ENCODE results near the gene CNNM2. TPM values are rescaled to one million over a fixed set of nuclear protein-coding genes. Genes with fewer than 3 reads are reported as not detected.
"Not testable (repeated sequence)": the region's sequence is repeated elsewhere in the genome, so short reads cannot be mapped to it uniquely, and the experiment has no call there.

The CNNM2 gene
- total RNA-seq, 1 donor from 2014 or later: 7.5 TPM

DNA sequence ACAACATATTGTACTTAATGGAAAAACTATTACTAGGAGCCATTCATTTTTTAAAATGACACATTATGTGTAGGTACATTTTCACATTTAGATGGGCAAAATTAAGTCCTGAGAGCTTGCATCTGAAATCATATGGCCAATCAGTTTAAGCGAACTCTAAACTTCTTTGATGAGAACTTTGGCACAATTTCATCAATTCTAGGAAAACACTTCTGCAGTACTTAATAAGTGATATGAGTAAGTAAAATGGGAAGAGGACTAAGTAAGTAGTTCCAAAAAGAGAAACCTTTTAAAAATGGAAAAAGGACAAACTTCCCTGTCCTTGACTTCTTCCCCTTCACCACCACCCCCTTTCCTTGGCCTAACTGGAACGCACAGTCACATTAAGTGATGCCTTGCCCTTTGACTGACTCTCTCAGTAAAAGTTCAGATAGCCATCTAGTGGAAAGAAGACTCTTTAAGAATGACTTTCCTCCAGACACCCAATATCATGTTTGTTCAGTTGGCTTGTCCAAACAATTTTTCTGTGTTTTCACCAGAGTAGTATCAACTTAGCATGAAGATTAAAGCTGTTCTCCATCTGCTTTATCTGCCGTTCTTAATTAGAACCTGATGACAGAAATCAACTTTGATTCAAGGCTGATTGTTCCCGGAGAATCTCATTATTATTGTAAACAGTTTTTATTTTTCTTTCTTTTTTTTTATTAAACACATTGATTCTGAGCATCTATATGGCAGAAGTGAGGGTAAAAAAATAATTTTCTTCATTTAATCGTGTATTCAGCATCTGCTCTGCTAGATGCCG, 45.1 kb downstream of the CNNM2 start:
- H3K9me3 Mint-ChIP-seq: no peaks in the 10 kb centered on the region
- no peaks in the 10 kb centered on the region for H3K27me3 Mint-ChIP-seq (ENCODE audit: low read depth)
- H3K36me3 Mint-ChIP-seq (ENCODE audit: low read depth): no peaks in the 10 kb centered on the region
- H3K4me1 Mint-ChIP-seq (ENCODE audit: low read depth): no peaks in the 10 kb centered on the region
- H3K4me3 Mint-ChIP-seq (ENCODE audit: low read depth): no peak overlapping the region
- intact Hi-C loops (cut with micrococcal nuclease): no loop called here
- no peak overlapping the region for H3K27ac Mint-ChIP-seq
- DNase-seq (ENCODE audit: low spot score): no peak

DNA sequence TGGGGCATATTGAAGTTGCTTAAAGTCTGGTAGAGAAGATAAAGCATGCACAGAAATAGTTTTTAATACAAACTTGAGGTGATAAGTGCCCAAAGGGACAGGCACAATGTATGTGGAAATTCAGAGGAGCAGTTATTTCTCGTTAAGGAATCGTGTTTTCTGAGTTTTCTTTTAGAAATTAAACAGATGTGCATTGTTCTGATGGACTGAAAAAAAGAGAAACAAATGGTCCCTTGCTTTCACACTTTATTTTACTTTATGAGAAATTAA, 45.6 kb downstream of the CNNM2 start:
- no peak overlapping the region for H3K4me3 Mint-ChIP-seq (ENCODE audit: low read depth)
- no peak for DNase-seq (ENCODE audit: low spot score)
- H3K27me3 Mint-ChIP-seq (ENCODE audit: low read depth): no peaks in the 10 kb centered on the region
- H3K4me1 Mint-ChIP-seq (ENCODE audit: low read depth): no peaks in the 10 kb centered on the region
- H3K36me3 Mint-ChIP-seq (ENCODE audit: low read depth): no peaks in the 10 kb centered on the region
- H3K9me3 Mint-ChIP-seq: no peaks in the 10 kb centered on the region
- H3K27ac Mint-ChIP-seq: no peak overlapping the region
- intact Hi-C loops (cut with micrococcal nuclease): no loop called here

DNA sequence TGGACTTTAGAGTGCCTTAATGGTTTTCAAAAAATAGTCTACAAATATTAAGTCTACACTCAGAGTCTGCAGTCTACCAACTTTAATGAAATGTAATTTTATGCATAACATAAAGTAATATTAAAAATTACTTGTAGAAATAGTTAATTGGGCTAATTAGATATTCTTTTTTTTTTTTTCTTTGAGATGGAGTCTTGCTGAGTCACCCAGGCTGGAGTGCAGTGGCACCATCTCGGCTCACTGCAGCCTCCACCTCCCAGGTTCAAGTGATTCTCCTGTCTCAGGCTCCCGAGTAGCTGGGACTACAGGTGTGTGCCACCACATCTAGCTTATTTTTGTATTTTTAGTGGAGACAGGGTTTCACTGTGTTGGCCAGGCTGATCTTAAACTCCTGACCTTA, 46.0 kb downstream of the CNNM2 start:
- H3K36me3 Mint-ChIP-seq (ENCODE audit: low read depth); H3K27ac Mint-ChIP-seq; H3K4me3 Mint-ChIP-seq (ENCODE audit: low read depth); H3K9me3 Mint-ChIP-seq; H3K4me1 Mint-ChIP-seq (ENCODE audit: low read depth); H3K27me3 Mint-ChIP-seq (ENCODE audit: low read depth); intact Hi-C loops (cut with micrococcal nuclease); DNase-seq (ENCODE audit: low spot score): not testable (repeated sequence)

DNA sequence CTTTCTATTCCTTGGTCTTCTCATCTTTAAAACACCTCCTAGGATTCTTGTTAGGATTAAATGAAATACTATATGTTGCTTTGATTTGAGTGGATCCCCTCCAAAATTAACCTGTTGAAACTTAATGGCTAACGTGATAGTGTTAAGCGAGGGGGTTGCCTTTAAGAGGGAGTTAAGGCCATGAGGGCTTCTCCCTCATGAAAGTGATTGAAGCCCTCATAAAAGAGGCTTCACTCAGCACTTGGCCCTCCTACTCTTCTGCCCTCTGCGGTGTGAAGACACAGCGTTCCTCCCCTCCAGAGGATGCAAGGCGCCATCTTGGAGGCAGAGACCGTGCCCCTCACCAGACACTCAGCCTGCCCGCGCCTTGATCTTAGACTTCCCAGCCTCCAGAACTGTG, 46.6 kb downstream of the CNNM2 start:
- no peaks in the 10 kb centered on the region for H3K4me1 Mint-ChIP-seq (ENCODE audit: low read depth)
- no peak overlapping the region for H3K4me3 Mint-ChIP-seq (ENCODE audit: low read depth)
- DNase-seq (ENCODE audit: low spot score): no peak
- intact Hi-C loops (cut with micrococcal nuclease): no loop called here
- no peaks in the 10 kb centered on the region for H3K9me3 Mint-ChIP-seq
- H3K36me3 Mint-ChIP-seq (ENCODE audit: low read depth): no peaks in the 10 kb centered on the region
- no peaks in the 10 kb centered on the region for H3K27me3 Mint-ChIP-seq (ENCODE audit: low read depth)
- no peak overlapping the region for H3K27ac Mint-ChIP-seq

DNA sequence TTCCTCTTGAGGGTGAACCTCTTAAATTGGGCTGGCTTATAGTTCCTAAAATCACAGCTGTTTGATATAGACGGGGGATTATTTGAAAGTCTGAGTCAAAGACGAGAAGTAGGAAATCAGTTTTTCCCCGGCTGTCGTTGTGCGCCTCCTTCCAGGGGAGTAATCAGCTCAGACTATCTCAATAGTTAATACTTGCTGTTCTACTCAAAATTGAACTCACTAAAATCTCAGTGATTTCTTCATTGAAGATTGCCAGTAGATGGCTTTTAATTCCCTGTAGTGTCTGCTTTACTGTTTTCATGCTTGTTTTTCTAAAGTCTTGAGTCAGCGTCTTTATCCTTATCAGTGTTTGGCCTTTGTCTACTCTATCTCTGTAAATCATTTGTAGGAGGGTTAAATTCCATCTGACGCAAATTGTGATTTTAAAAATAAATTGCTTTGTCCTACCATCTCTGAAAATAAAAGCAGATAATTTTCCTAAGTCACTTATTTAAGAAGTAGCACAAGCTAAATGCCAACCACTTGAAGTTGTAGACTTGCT, 47.3 kb downstream of the CNNM2 start:
- Mint-ChIP-seq H3K4me3 (ENCODE audit: low read depth) (no peak overlapping the region), H3K36me3 (ENCODE audit: low read depth) (no peaks in the 10 kb centered on the region), H3K4me1 (ENCODE audit: low read depth) (no peaks in the 10 kb centered on the region), H3K9me3 (no peaks in the 10 kb centered on the region), H3K27ac (no peak overlapping the region), H3K27me3 (ENCODE audit: low read depth) (no peaks in the 10 kb centered on the region)
- no peak for DNase-seq (ENCODE audit: low spot score)
- intact Hi-C loops (cut with micrococcal nuclease): no loop called here

DNA sequence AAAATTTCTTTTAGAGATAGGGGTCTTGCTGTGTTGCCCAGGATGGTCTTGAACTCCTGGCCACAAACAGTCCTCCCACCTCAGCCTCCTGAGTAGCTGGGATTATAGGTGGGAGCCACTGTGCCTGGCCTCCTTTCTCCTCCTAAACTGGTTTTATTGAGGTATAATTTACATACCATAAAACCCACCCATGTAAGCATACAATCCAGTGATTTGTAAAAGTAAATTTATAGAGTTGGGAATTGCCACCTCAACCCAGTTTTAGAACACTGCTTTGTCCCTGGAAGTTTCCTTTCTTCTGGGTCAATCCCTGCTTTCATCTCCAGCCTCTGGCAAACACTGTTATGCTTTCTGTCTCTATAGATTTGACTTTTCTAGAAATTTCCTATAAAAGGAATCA, 49.0 kb downstream of the CNNM2 start:
- H3K27ac Mint-ChIP-seq: no peak overlapping the region
- no peaks in the 10 kb centered on the region for H3K27me3 Mint-ChIP-seq (ENCODE audit: low read depth)
- no peaks in the 10 kb centered on the region for H3K36me3 Mint-ChIP-seq (ENCODE audit: low read depth)
- no peak for DNase-seq (ENCODE audit: low spot score)
- no peak overlapping the region for H3K4me3 Mint-ChIP-seq (ENCODE audit: low read depth)
- no peaks in the 10 kb centered on the region for H3K4me1 Mint-ChIP-seq (ENCODE audit: low read depth)
- H3K9me3 Mint-ChIP-seq: no peaks in the 10 kb centered on the region
- intact Hi-C loops (cut with micrococcal nuclease): no loop called here

DNA sequence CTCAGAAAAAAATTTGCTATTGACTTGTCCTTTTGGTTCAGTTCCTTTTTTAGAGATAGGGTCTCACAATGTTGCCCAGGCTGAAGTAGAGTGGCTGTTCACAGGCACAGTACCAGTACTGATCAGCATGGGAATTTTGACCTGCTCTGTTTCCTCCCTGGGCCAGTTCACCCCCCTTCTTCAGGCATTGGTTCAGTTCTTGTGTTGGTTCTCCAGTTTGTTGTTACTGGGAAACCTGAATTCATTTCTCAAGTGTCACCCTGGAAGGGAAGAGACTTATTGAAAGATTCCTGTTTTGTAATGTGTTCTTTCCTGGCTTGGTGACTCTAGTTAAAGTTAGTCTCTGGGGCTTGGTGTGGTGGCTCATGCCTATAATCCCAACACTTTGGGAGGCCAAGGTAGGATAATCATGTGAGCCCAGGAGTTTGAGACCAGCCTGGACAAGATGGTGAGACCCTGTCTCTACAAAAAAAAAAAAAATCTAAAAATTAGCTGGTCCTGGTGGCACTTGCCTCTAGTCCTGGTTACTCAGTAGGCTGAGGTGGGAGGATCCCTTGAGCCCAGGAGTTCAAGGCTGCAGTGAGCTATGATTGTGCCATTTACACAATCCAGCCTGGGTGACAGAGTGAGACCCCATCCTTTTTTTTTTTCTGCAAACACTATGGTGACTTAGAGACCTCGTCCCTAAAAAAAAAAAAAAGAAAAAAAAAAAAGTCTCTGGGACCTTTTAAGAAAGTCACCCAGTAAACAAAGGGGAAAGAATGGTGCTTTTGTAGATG, 52.7 kb downstream of the CNNM2 start:
- Mint-ChIP-seq H3K9me3 (no peaks in the 10 kb centered on the region), H3K27ac (no peak overlapping the region), H3K36me3 (ENCODE audit: low read depth) (no peaks in the 10 kb centered on the region), H3K4me3 (ENCODE audit: low read depth) (no peak overlapping the region), H3K4me1 (ENCODE audit: low read depth) (peaks cover 3% of the 10 kb centered on the region), H3K27me3 (ENCODE audit: low read depth) (peaks cover 1% of the 10 kb centered on the region)
- intact Hi-C loops (cut with micrococcal nuclease): no loop called here
- DNase-seq (ENCODE audit: low spot score): no peak

DNA sequence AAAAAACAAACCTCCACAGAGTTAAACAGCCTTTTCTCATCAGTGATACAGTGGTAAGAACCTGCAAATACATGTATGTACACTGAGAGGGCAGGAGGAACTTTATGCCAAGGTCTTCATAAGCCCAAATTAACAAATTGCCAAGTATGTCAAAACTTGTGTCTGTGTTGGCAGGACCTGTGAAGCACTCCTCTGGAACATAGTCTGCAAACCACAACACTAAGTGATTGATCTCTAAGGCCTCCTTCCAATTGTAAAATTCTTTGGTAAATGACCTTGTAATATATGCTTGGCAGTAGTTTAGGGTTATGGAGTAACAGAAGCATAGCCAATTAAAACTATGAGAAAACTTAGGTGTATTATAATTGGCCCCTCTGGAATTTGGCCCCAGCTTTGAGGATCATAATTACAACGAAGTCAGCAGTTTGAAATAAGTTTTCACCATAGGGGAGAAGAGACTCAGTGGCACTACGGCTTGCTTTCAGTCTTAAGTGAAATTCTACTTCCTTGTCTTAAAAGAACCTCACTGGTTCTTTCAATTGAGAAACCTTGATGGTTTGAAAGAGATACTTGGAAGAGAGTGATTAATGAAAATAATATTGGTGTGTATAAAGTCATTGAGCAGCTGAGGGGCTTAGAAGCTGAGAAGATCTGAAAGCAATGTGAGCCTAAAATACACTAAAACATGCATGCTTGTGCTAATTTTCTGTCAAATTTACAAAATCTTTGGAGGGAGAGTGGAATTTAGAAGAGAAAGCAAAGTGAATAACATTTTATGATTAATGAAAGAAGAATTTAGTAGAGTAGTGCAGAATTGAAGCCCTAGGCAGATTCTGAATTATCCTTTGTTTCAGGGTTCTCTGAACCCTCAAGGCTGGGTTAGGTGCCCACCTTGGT, 57.6 kb downstream of the CNNM2 start:
- H3K27ac Mint-ChIP-seq: no peak overlapping the region
- no peaks in the 10 kb centered on the region for H3K36me3 Mint-ChIP-seq (ENCODE audit: low read depth)
- no peak overlapping the region for H3K4me3 Mint-ChIP-seq (ENCODE audit: low read depth)
- intact Hi-C loops (cut with micrococcal nuclease): no loop called here
- no peak for DNase-seq (ENCODE audit: low spot score)
- H3K4me1 Mint-ChIP-seq (ENCODE audit: low read depth): peaks cover 3% of the 10 kb centered on the region
- peaks cover 3% of the 10 kb centered on the region for H3K27me3 Mint-ChIP-seq (ENCODE audit: low read depth)
- H3K9me3 Mint-ChIP-seq: no peaks in the 10 kb centered on the region

DNA sequence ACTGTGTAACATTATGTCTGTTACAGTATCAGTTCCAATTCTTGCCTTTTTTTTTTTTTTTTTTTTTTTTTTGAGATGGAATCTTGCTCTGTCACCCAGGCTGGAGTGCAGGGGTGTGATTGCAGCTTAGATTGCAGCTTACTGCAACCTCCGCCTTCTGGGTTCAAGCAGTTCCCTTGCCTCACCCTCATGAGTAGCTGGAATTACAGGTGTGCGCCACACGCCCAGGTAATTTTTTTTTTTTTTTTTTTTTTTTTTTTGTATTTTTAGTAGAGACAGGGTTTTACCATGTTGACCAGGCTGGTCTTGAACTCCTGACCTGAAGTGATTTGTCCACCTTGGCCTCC, 58.3 kb downstream of the CNNM2 start:
- H3K27me3 Mint-ChIP-seq (ENCODE audit: low read depth); H3K4me1 Mint-ChIP-seq (ENCODE audit: low read depth); DNase-seq (ENCODE audit: low spot score); H3K9me3 Mint-ChIP-seq; H3K36me3 Mint-ChIP-seq (ENCODE audit: low read depth); intact Hi-C loops (cut with micrococcal nuclease); H3K27ac Mint-ChIP-seq; H3K4me3 Mint-ChIP-seq (ENCODE audit: low read depth): not testable (repeated sequence)

DNA sequence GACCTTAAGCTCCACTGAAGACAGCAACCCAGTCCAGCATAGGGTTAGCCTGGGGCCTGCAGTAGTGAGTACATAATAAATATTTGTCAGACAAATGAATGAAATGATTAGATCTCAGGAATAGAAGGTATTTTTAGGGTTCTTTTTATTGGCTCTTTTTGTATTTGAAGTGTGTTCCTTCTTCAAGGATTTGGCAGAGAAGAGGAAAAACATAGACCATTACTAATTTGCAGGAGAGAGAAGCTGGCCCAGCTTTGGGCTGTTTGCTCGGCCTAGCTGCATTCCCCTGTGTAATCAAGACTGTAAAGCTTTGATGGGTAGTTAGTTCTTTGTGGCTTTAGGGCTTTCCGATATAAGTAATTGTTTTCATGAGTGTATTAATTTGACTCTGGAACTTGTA, 64.2 kb downstream of the CNNM2 start:
- Mint-ChIP-seq H3K4me3 (ENCODE audit: low read depth) (no peak overlapping the region), H3K9me3 (no peaks in the 10 kb centered on the region), H3K27ac (no peak overlapping the region)

DNA sequence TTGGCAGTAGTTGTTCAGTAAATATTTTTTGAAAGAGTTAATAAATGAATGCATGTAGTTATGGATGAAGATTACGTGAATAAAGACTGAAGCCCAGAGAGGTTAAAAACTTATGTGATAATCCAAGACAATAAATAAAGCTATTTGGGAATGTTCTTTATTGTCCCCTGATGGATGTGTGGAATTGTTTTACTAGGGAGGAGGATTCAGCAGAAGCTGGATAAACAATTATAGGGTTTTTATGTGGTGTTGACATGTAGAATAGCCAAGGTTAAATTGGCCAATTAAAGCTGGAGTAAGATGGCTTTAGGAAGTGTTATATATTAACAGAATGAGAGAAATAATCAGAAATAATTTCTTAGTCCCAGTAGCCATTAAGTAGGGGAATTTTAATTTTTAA, 66.0 kb downstream of the CNNM2 start:
- Mint-ChIP-seq H3K36me3 (ENCODE audit: low read depth) (no peaks in the 10 kb centered on the region), H3K27me3 (ENCODE audit: low read depth) (no peaks in the 10 kb centered on the region), H3K4me1 (ENCODE audit: low read depth) (no peaks in the 10 kb centered on the region), H3K4me3 (ENCODE audit: low read depth) (no peak overlapping the region), H3K9me3 (no peaks in the 10 kb centered on the region), H3K27ac (no peak overlapping the region)
- intact Hi-C loops (cut with micrococcal nuclease): no loop called here
- no peak for DNase-seq (ENCODE audit: low spot score)

More for the DNA sequence above, 64.2 kb downstream of the CNNM2 start:
- Mint-ChIP-seq H3K36me3 (ENCODE audit: low read depth) (no peaks in the 10 kb centered on the region), H3K27me3 (ENCODE audit: low read depth) (no peaks in the 10 kb centered on the region), H3K4me1 (ENCODE audit: low read depth) (no peaks in the 10 kb centered on the region)
- no peak for DNase-seq (ENCODE audit: low spot score)
- intact Hi-C loops (cut with micrococcal nuclease): no loop called here

DNA sequence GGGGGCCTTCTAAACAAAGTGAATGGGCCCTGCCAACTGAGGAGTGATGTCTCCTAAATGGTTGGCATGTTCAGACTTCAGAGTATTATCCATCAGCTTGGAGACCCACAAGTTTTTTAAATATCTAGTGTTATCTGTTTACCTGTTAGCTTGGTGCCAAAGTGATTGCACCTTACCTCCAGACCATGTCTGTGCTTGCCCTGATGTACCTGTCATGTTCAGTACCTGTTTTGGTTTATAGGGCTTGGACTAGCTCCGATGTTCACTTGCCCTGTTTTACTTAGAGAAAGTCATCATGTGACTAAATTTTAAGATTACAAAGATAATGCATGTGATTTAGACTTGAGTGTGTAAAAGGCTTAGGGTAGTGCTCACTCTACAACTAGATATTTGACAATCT, 67.7 kb downstream of the CNNM2 start:
- no peaks in the 10 kb centered on the region for H3K27me3 Mint-ChIP-seq (ENCODE audit: low read depth)
- H3K36me3 Mint-ChIP-seq (ENCODE audit: low read depth): no peaks in the 10 kb centered on the region
- intact Hi-C loops (cut with micrococcal nuclease): no loop called here
- no peaks in the 10 kb centered on the region for H3K9me3 Mint-ChIP-seq
- DNase-seq (ENCODE audit: low spot score): no peak
- no peak overlapping the region for H3K27ac Mint-ChIP-seq
- no peak overlapping the region for H3K4me3 Mint-ChIP-seq (ENCODE audit: low read depth)
- H3K4me1 Mint-ChIP-seq (ENCODE audit: low read depth): peaks cover 4% of the 10 kb centered on the region
